ENCODE measurements around the gene HTR4. TPM values are rescaled to one million over a fixed set of nuclear protein-coding genes. Genes with fewer than 3 reads are reported as not detected.
A peak's percentile ranks its signal among the peaks of the same experiment; 100 is the strongest.
"Not testable (repeated sequence)": the region's sequence is repeated elsewhere in the genome, so short reads cannot be mapped to it uniquely, and the experiment has no call there.

HTR4 gene
- total and polyA plus RNA-seq, 2 donors (not counting 3 experiments of a cell fraction or from before 2014, with no cell fraction given): not detected

GRCh38 chr5:148673704-148674103 is 19.4 kb upstream of the HTR4 start:
- CTCF ChIA-PET; H3K27ac ChIP-seq (ENCODE audit: insufficient read depth, low read depth, low read length); H3K9ac ChIP-seq (replicated peaks; ENCODE audit: extremely low read depth, insufficient read depth, low read length); H3K9me1 ChIP-seq (replicated peaks; ENCODE audit: control insufficient read depth, extremely low read depth, insufficient read depth, low read length); H3K4me3 ChIP-seq (replicated peaks in 1 of 3; ENCODE audit: insufficient read depth in 1 of 3, low read depth in 1 of 3, low read length in 3 of 3); FAIRE-seq; H4K20me1 ChIP-seq (replicated peaks; ENCODE audit: control insufficient read depth, extremely low read depth, insufficient read depth, low read length); H3K9me3 ChIP-seq (replicated peaks; ENCODE audit: control insufficient read depth, insufficient read depth, low read length); intact Hi-C loops (cut with micrococcal nuclease); BruUV-seq (replicated peaks); DNase-seq (ENCODE audit: low read depth, low spot score); H3K79me2 ChIP-seq (ENCODE audit: control insufficient read depth, insufficient read depth, low read length); H3K36me3 ChIP-seq (ENCODE audit: control insufficient read depth in 2 of 2, extremely low read depth in 1 of 2, insufficient read depth in 2 of 2, low read length in 2 of 2); H2AFZ ChIP-seq (ENCODE audit: low read depth, low read length); H3K4me1 ChIP-seq (ENCODE audit: control insufficient read depth, extremely low read depth, insufficient read depth, low read length); H3K27me3 ChIP-seq (ENCODE audit: control insufficient read depth in 2 of 2, insufficient read depth in 2 of 2, low read length in 2 of 2); H3K4me2 ChIP-seq (ENCODE audit: insufficient read depth, low read length); dilution Hi-C loops (cut with MboI; ENCODE audit: extremely low pct_ligation_motif_present, low sequenced_read_pairs); POLR2A ChIA-PET: not testable (repeated sequence)

GRCh38 chr5:148666353-148666752 is 12.0 kb upstream of the HTR4 start:
- dilution Hi-C loops (cut with MboI; ENCODE audit: extremely low pct_ligation_motif_present, low sequenced_read_pairs): no loop called here
- intact Hi-C loops (cut with micrococcal nuclease): no loop called here
- no peaks in the 10 kb centered on the region for H3K79me2 ChIP-seq (ENCODE audit: control insufficient read depth, insufficient read depth, low read length)
- H3K4me1 ChIP-seq (ENCODE audit: control insufficient read depth, extremely low read depth, insufficient read depth, low read length): no peaks in the 10 kb centered on the region
- ChIA-PET POLR2A (no interaction called here), CTCF (interaction anchor here (1.2 to 1.5 kb wide), 3 partner anchors 21 to 224 kb away, joined by 4 to 5 read pairs (median 5); no protein-coding TSS in a partner anchor)
- no peaks in the 10 kb centered on the region for H3K9me3 ChIP-seq (replicated peaks; ENCODE audit: control insufficient read depth, insufficient read depth, low read length)
- no peak overlapping the region for H3K4me2 ChIP-seq (ENCODE audit: insufficient read depth, low read length)
- H3K4me3 ChIP-seq (replicated peaks in 1 of 3; ENCODE audit: insufficient read depth in 1 of 3, low read depth in 1 of 3, low read length in 3 of 3): no peak overlapping the region
- H4K20me1 ChIP-seq (replicated peaks; ENCODE audit: control insufficient read depth, extremely low read depth, insufficient read depth, low read length): no peaks in the 10 kb centered on the region
- FAIRE-seq: no peak
- H3K27ac ChIP-seq (ENCODE audit: insufficient read depth, low read depth, low read length): no peak overlapping the region
- peak; percentile 4 for DNase-seq (ENCODE audit: low read depth, low spot score)
- TF ChIP-seq POLR2AphosphoS5 (IDR thresholded peaks at IDR 0.05; ENCODE audit: insufficient read depth, low read depth, low read length) (no peak), JUN (IDR thresholded peaks at IDR 0.05; ENCODE audit: borderline replicate concordance, insufficient read depth, insufficient read length, low read depth) (no peak), EZH2 (IDR thresholded peaks at IDR 0.05; ENCODE audit: borderline replicate concordance, low read depth, low read length, severe bottlenecking) (no peak), FOS (IDR thresholded peaks at IDR 0.05; ENCODE audit: borderline replicate concordance, insufficient read depth, low read length) (no peak), GATA2 (IDR thresholded peaks at IDR 0.05; ENCODE audit: insufficient read depth, insufficient read length, low read depth, low read length) (no peak)
- peaks cover 0 to 5% of the 10 kb centered on the region in 2 experiments for H3K27me3 ChIP-seq (ENCODE audit: control insufficient read depth in 2 of 2, insufficient read depth in 2 of 2, low read length in 2 of 2)
- H3K9ac ChIP-seq (replicated peaks; ENCODE audit: extremely low read depth, insufficient read depth, low read length): no peak overlapping the region
- no peaks in the 10 kb centered on the region for H3K36me3 ChIP-seq (ENCODE audit: control insufficient read depth in 2 of 2, extremely low read depth in 1 of 2, insufficient read depth in 2 of 2, low read length in 2 of 2)
- no peak overlapping the region for H2AFZ ChIP-seq (ENCODE audit: low read depth, low read length)
- BruUV-seq (replicated peaks): no TSS peak
- no peaks in the 10 kb centered on the region for H3K9me1 ChIP-seq (replicated peaks; ENCODE audit: control insufficient read depth, extremely low read depth, insufficient read depth, low read length)
